SK-N-SH treated with all-trans-retinoic acid at 6 μM for 48 hours (cell line): Measurements from ENCODE around the gene MED9.

Experiments used
- TOX ChIP-seq: fragments of 250-450 bp; sonication (Bioruptor Pico); IDR thresholded peaks from 2 replicates; pipeline ENCODE4 v1.8.0; 2021; ENCODE audit warnings: mild to moderate bottlenecking, moderate library complexity, borderline replicate concordance
- ZFP3 ChIP-seq: fragments of 250-450 bp; sonication (Bioruptor Pico); IDR thresholded peaks from 2 replicates; pipeline ENCODE4 v1.5.0; 2020; ENCODE audit warnings: mild to moderate bottlenecking, moderate library complexity
- ZFP30 ChIP-seq: fragments of 450-650 bp; formaldehyde crosslinking; IDR thresholded peaks from 2 replicates; pipeline ENCODE4 v1.5.0; 2022; ENCODE audit warnings: mild to moderate bottlenecking, moderate library complexity

GRCh38 chr17:17435323-17435722, 41.5 kb upstream of the MED9 start:
- TF ChIP-seq ZFP3 (CRISPR knock-in tag) (no peak), ZFP30 (CRISPR knock-in tag) (no peak), TOX (CRISPR knock-in tag) (no peak)
